H1 (cell line): ENCODE data around the gene MAP2K5. TPM values are rescaled to one million over a fixed set of nuclear protein-coding genes. Genes with fewer than 3 reads are reported as not detected.

ENCODE experiments used
- CTCF ChIA-PET: fragments of 300-600 bp; sonication (Branson Sonifier 250); formaldehyde crosslinking; loops from one replicate; lab custom pipeline; 2021; ENCODE audit not compliant: partially characterized antibody; lab: Charles Lee
- POLR2A ChIA-PET: fragments of 300-600 bp; sonication (Branson Sonifier 250); formaldehyde crosslinking; loops from one replicate; lab custom pipeline; 2021; ENCODE audit warnings: inconsistent platforms; ENCODE audit not compliant: partially characterized antibody; lab: Charles Lee
- DNase-seq, 2 experiments: peaks; one replicate each; pipeline versions ENCODE4 v3.0.0 to v3.0.0-alpha.2; 2010 to 2022; ENCODE audit warnings: low spot score in 2 of 2, low read depth in 1 of 2, mixed read lengths in 1 of 2
- FAIRE-seq: peaks from 2 replicates; lab custom pipeline; 2011; peaks lifted over from hg19 to GRCh38; lab: Jason Lieb, UNC
- H2AFZ ChIP-seq: 2 replicates; pipeline ENCODE4 v1.8.1; 2012; ENCODE audit warnings: low read length, inconsistent platforms
- H2AK5ac ChIP-seq: 2 replicates; pipeline ENCODE4 v1.6.1; 2013; ENCODE audit warnings: low read depth, low read length
- H2BK120ac ChIP-seq: replicated peaks from 2 replicates; pipeline ENCODE3; 2013; ENCODE audit warnings: low read depth, low read length, inconsistent platforms
- H2BK12ac ChIP-seq: 2 replicates; pipeline ENCODE4 v1.6.1; 2013; ENCODE audit warnings: low read depth, low read length
- H2BK15ac ChIP-seq: 2 replicates; pipeline ENCODE4 v1.6.1; 2013; ENCODE audit warnings: low read length
- H2BK20ac ChIP-seq: 2 replicates; pipeline ENCODE4 v1.6.1; 2013; ENCODE audit warnings: low read length
- H2BK5ac ChIP-seq: 2 replicates; pipeline ENCODE4 v1.6.1; 2013; ENCODE audit warnings: low read depth, low read length
- H3K14ac ChIP-seq: 2 replicates; pipeline ENCODE4 v1.6.1; 2013; ENCODE audit warnings: inconsistent platforms; ENCODE audit not compliant: insufficient read length
- H3K18ac ChIP-seq: 2 replicates; pipeline ENCODE4 v1.6.1; 2013; ENCODE audit warnings: low read length; ENCODE audit errors: extremely low read depth
- H3K23ac ChIP-seq: 2 replicates; pipeline ENCODE4 v1.6.1; 2013; ENCODE audit warnings: inconsistent platforms; ENCODE audit not compliant: insufficient read length
- H3K23me2 ChIP-seq: 2 replicates; pipeline ENCODE4 v1.6.1; 2013; ENCODE audit warnings: low read depth, low read length
- H3K27ac ChIP-seq: 2 replicates; pipeline ENCODE4 v1.6.1; 2011; ENCODE audit warnings: low read depth, low read length, inconsistent platforms
- H3K27me3 ChIP-seq, 4 experiments: replicated peaks in 1 of 4; 1 replicate in 1 of 4; 2 replicates in 3 of 4; pipeline versions ENCODE4 v1.6.1 to v1.8.1; 2011 to 2013; ENCODE audit warnings: low read length in 3 of 4, mild to moderate bottlenecking in 3 of 4, inconsistent platforms in 2 of 4, mixed read lengths in 2 of 4, moderate library complexity in 1 of 4; ENCODE audit not compliant: control insufficient read depth in 3 of 4, insufficient read depth in 3 of 4; ENCODE audit errors: extremely low read depth in 1 of 4
- H3K36me3 ChIP-seq, 4 experiments: 2 replicates each; pipeline versions ENCODE4 v1.6.1 to v1.8.1; 2011 to 2013; ENCODE audit warnings: mild to moderate bottlenecking in 4 of 4, low read length in 3 of 4, moderate library complexity in 2 of 4, control low read depth in 1 of 4, inconsistent platforms in 1 of 4; ENCODE audit not compliant: insufficient read depth in 4 of 4, control insufficient read depth in 2 of 4
- H3K4ac ChIP-seq: replicated peaks from 2 replicates; pipeline ENCODE3; 2013; ENCODE audit warnings: low read length, low read depth, mixed read lengths, inconsistent platforms; ENCODE audit not compliant: insufficient read length
- H3K4me1 ChIP-seq, 4 experiments: replicated peaks in 1 of 4; 1 replicate in 1 of 4; 2 replicates in 3 of 4; pipeline versions ENCODE4 v1.6.1 to v1.8.1; 2011 to 2013; ENCODE audit warnings: low read length in 3 of 4, inconsistent platforms in 2 of 4, mixed read lengths in 1 of 4; ENCODE audit not compliant: insufficient read depth in 4 of 4, control insufficient read depth in 3 of 4
- H3K4me2 ChIP-seq, 2 experiments: 2 replicates each; pipeline versions ENCODE4 v1.6.1 to v1.8.1; 2011 to 2013; ENCODE audit warnings: low read depth in 2 of 2, low read length in 2 of 2, control low read depth in 1 of 2, inconsistent platforms in 1 of 2, mild to moderate bottlenecking in 1 of 2; ENCODE audit not compliant: insufficient read depth in 1 of 2
- H3K4me3 ChIP-seq, 4 experiments: fragments of 200-600, 300-600 bp in 1 of 4; sonication (generic), shearing (Covaris generic), sonication (Bioruptor Twin) in 1 of 4; 2 replicates each; pipeline versions ENCODE4 v1.5.1 to v1.8.1; 2011 to 2016; ENCODE audit warnings: low read length in 4 of 4, low read depth in 3 of 4, control low read depth in 2 of 4, inconsistent platforms in 2 of 4, mild to moderate bottlenecking in 2 of 4, mixed read lengths in 1 of 4, moderate library complexity in 1 of 4; ENCODE audit not compliant: insufficient read depth in 2 of 4; ENCODE audit errors: extremely low read depth in 1 of 4
- H3K56ac ChIP-seq: replicated peaks from 2 replicates; pipeline ENCODE3; 2013; ENCODE audit warnings: low read depth, mild to moderate bottlenecking, mixed read lengths, low read length, inconsistent platforms; ENCODE audit not compliant: insufficient read length
- H3K79me1 ChIP-seq: 2 replicates; pipeline ENCODE4 v1.6.1; 2013; ENCODE audit warnings: low read depth, low read length, control low read depth
- H3K79me2 ChIP-seq, 2 experiments: 2 replicates each; pipeline versions ENCODE4 v1.6.1 to v1.8.1; 2012 to 2013; ENCODE audit warnings: low read length in 2 of 2, mild to moderate bottlenecking in 2 of 2, inconsistent platforms in 1 of 2; ENCODE audit not compliant: insufficient read depth in 2 of 2, control insufficient read depth in 1 of 2
- H3K9ac ChIP-seq, 4 experiments: replicated peaks in 1 of 4; 1 replicate in 1 of 4; 2 replicates in 3 of 4; pipeline versions ENCODE4 v1.6.1 to v1.8.1; 2011 to 2013; ENCODE audit warnings: low read depth in 3 of 4, low read length in 3 of 4, control low read depth in 2 of 4, mild to moderate bottlenecking in 2 of 4, moderate library complexity in 2 of 4, inconsistent platforms in 1 of 4; ENCODE audit errors: extremely low read depth in 1 of 4
- H3K9me3 ChIP-seq, 2 experiments: 2 replicates each; pipeline versions ENCODE4 v1.6.1 to v1.8.1; 2012 to 2013; ENCODE audit warnings: mild to moderate bottlenecking in 2 of 2, moderate library complexity in 2 of 2, control low read depth in 1 of 2, inconsistent platforms in 1 of 2, low read depth in 1 of 2, low read length in 1 of 2, mixed read lengths in 1 of 2; ENCODE audit not compliant: insufficient read depth in 2 of 2
- H4K20me1 ChIP-seq, 2 experiments: replicated peaks in 1 of 2; 2 replicates each; pipeline versions ENCODE3 to v1.8.1; 2011 to 2013; ENCODE audit warnings: inconsistent platforms in 2 of 2, low read length in 2 of 2, mild to moderate bottlenecking in 1 of 2; ENCODE audit not compliant: insufficient read depth in 2 of 2, control insufficient read depth in 1 of 2
- H4K5ac ChIP-seq: 2 replicates; pipeline ENCODE4 v1.6.1; 2013; ENCODE audit warnings: low read length, low read depth, mixed read lengths, inconsistent platforms; ENCODE audit not compliant: insufficient read length
- H4K8ac ChIP-seq: 2 replicates; pipeline ENCODE4 v1.8.0; 2013; ENCODE audit warnings: mild to moderate bottlenecking, moderate library complexity, low read length, inconsistent platforms; ENCODE audit not compliant: insufficient read depth; ENCODE audit errors: extremely low read depth
- H4K91ac ChIP-seq: replicated peaks from 2 replicates; pipeline ENCODE3; 2013; ENCODE audit warnings: low read length, mixed read lengths, inconsistent platforms; ENCODE audit not compliant: insufficient read length
- ASH2L ChIP-seq: fragments of 200-600, 300-600 bp; sonication (generic); IDR thresholded peaks from one replicate; pipeline ENCODE4 v1.7.1; 2017; ENCODE audit warnings: low read length
- CHD1 ChIP-seq: IDR thresholded peaks from 2 replicates; pipeline ENCODE4 v1.6.1; 2012; ENCODE audit warnings: low read depth, low read length, improper control_type of control experiment
- E2F6 ChIP-seq: IDR thresholded peaks from 2 replicates; pipeline ENCODE4 v1.6.1; 2012; ENCODE audit warnings: inconsistent platforms
- HDAC6 ChIP-seq: IDR thresholded peaks from one replicate; pipeline ENCODE4 v1.7.1; 2012; ENCODE audit warnings: low read depth, mild to moderate bottlenecking, inconsistent platforms, low read length, moderate library complexity
- JUN ChIP-seq: IDR thresholded peaks from 2 replicates; pipeline ENCODE4 v1.6.1; 2011; ENCODE audit warnings: low read depth, mild to moderate bottlenecking, improper control_type of control experiment, low read length
- MAFK ChIP-seq: IDR thresholded peaks from 2 replicates; pipeline ENCODE4 v1.6.1; 2012; ENCODE audit warnings: low read depth, mild to moderate bottlenecking, improper control_type of control experiment, low read length
- RAD21 ChIP-seq, 2 experiments: IDR thresholded peaks in 1 of 2; conservative IDR thresholded peaks in 1 of 2; 2 replicates each; pipeline ENCODE4 v1.6.1; 2011; ENCODE audit warnings: low read depth in 2 of 2, low read length in 2 of 2, improper control_type of control experiment in 1 of 2, inconsistent platforms in 1 of 2, mild to moderate bottlenecking in 1 of 2, moderate library complexity in 1 of 2
- RFX5 ChIP-seq: IDR thresholded peaks from 2 replicates; pipeline ENCODE4 v1.6.1; 2011; ENCODE audit warnings: low read depth, low read length, improper control_type of control experiment, borderline replicate concordance
- SIRT6 ChIP-seq: IDR thresholded peaks from one replicate; pipeline ENCODE4 v1.7.1; 2012; ENCODE audit warnings: low read length, inconsistent platforms
- WGBS, 2 experiments: shearing (Covaris generic) in 1 of 2; methylation state at CpG; one replicate each; pipeline versions ENCODE4 v1.1.6 to v1.1.7; 2013 to 2015; ENCODE audit warnings: low lambda C conversion rate in 2 of 2, mixed read lengths in 2 of 2, inconsistent platforms in 1 of 2, low coverage in 1 of 2, missing lambda C conversion rate in 1 of 2; ENCODE audit not compliant: insufficient replicate concordance in 2 of 2, insufficient coverage in 1 of 2, insufficient read length in 1 of 2; ENCODE audit errors: extremely low coverage in 1 of 2, missing lambda C conversion rate in 1 of 2; 5-methylcytosine and 5-hydroxymethylcytosine counted together
- polyA plus RNA-seq, 7 experiments: library from polyadenylated mRNA; depleted of rRNA in 3 of 7; stranded (reverse) in 5 of 7; unstranded in 2 of 7; fragments of >200 nt in 5 of 7; fragments of 200-250 nt in 2 of 7; gene quantifications; 1 replicate in 5 of 7; 2 replicates in 1 of 7; 4 replicates in 1 of 7; pipeline versions ENCODE4 v1.2.1 to v1.2.3, GENCODE V29; 2011 to 2013; ENCODE audit warnings: missing spikeins in 2 of 7, mixed read lengths in 2 of 7
- total RNA-seq: library from RNA; stranded (reverse); fragmentation: NEBNext Ultra II Directional; extraction: Animal tissue kit (Norgen Biotek cat#: 25700); gene quantifications from 2 replicates; pipeline ENCODE4 v1.2.1, GENCODE V29; 2021
- TF ChIP-seq, protein P1 (sequence below), 3 experiments: IDR thresholded peaks; 1 replicate in 2 of 3; 2 replicates in 1 of 3; pipeline versions ENCODE4 v1.5.1 to v1.6.1; 2011; ENCODE audit warnings: low read length in 3 of 3, mild to moderate bottlenecking in 3 of 3, inconsistent platforms in 2 of 3, low read depth in 1 of 3, moderate library complexity in 1 of 3; ENCODE audit not compliant: insufficient read depth in 1 of 3; ENCODE audit errors: control extremely low read depth in 1 of 3

Gene MAP2K5
- total and polyA plus RNA-seq, 2 of the 8 experiments (the other 6 are each of a cell fraction or from before 2014, with no cell fraction given): 4.4 to 15.8 TPM

DNA sequence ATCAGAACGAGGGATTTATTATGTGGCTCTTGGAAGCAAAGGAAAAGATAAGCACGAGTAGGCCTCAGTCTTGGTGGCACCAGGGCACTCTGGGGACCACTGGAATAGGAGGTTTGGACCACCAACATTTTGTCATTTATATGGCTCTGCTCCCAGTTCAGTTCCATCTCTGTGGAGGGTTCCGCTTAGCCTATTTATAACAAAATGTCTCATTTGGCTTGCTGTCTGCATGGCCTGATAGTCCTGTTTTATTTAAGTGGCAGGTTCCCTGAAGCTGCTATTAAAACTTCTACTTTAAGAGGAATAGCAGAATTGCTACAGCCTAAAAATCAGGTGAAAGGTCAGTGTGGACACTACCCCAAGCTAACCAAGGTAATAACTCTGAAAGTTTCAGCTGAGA is 27.2 kb downstream of the MAP2K5 start:
- Histone ChIP-seq H3K36me3 (no peaks in the 10 kb centered on the region), H4K5ac (no peak overlapping the region), H4K20me1 (no peaks in the 10 kb centered on the region), H4K91ac (no peak overlapping the region), H3K23me2 (no peaks in the 10 kb centered on the region), H3K23ac (no peak overlapping the region), H3K4ac (no peak overlapping the region), H3K79me2 (no peaks in the 10 kb centered on the region), H3K27ac (no peak overlapping the region), H3K79me1 (no peaks in the 10 kb centered on the region), H2BK20ac (no peak overlapping the region), H3K4me1 (no peaks in the 10 kb centered on the region; a peak in 1 of 7 replicates), H3K18ac (no peak overlapping the region), H2BK120ac (no peak overlapping the region), H3K27me3 (no peaks in the 10 kb centered on the region), H3K9me3 (no peaks in the 10 kb centered on the region), H2BK12ac (no peak overlapping the region), H2BK15ac (no peak overlapping the region), H3K14ac (no peak overlapping the region), H2AK5ac (no peak overlapping the region), H2AFZ (no peak overlapping the region), H3K56ac (no peak overlapping the region), H4K8ac (no peak overlapping the region), H3K9ac (no peak overlapping the region), H3K4me3 (no peak overlapping the region), H2BK5ac (no peak overlapping the region), H3K4me2 (no peak overlapping the region)
- FAIRE-seq (no peak), DNase-seq (no peak)
- WGBS, 2 experiments: 89% methylated on average over 3 of the region's 3 CpGs; no CpG with 5 or more reads in 1 of the 2 experiments
- ChIA-PET CTCF (interaction anchor here (0.6 to 1.0 kb wide), 4 partner anchors 17 to 1012 kb away, joined by 3 read pairs; no protein-coding TSS in a partner anchor), POLR2A (no interaction called here)
- no peak for TF ChIP-seq CHD1
- TF ChIP-seq HDAC6: no peak
- no peak for TF ChIP-seq RFX5
- TF ChIP-seq JUN: no peak
- TF ChIP-seq ASH2L: no peak
- TF ChIP-seq E2F6: no peak
- no peak for TF ChIP-seq SIRT6
- no peak for TF ChIP-seq MAFK
- no peak for TF ChIP-seq RAD21 (IDR thresholded peaks at IDR 0.05 in 1 of 2, conservative IDR thresholded peaks at IDR 0.05 in 1 of 2; ENCODE audit: low read depth in 2 of 2, low read length in 2 of 2)
- TF ChIP-seq, protein P1, sequence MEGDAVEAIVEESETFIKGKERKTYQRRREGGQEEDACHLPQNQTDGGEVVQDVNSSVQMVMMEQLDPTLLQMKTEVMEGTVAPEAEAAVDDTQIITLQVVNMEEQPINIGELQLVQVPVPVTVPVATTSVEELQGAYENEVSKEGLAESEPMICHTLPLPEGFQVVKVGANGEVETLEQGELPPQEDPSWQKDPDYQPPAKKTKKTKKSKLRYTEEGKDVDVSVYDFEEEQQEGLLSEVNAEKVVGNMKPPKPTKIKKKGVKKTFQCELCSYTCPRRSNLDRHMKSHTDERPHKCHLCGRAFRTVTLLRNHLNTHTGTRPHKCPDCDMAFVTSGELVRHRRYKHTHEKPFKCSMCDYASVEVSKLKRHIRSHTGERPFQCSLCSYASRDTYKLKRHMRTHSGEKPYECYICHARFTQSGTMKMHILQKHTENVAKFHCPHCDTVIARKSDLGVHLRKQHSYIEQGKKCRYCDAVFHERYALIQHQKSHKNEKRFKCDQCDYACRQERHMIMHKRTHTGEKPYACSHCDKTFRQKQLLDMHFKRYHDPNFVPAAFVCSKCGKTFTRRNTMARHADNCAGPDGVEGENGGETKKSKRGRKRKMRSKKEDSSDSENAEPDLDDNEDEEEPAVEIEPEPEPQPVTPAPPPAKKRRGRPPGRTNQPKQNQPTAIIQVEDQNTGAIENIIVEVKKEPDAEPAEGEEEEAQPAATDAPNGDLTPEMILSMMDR (IDR thresholded peaks at IDR 0.05; ENCODE audit: control extremely low read depth in 1 of 3, insufficient read depth in 1 of 3, low read depth in 1 of 3, low read length in 3 of 3): no peak
